GM19468 (cell line): ENCODE results near the gene TDP1.
"Not testable (repeated sequence)": the region's sequence is repeated elsewhere in the genome, so short reads cannot be mapped to it uniquely, and the experiment has no call there.

Experiments
- ATAC-seq: cut with Tn5 transposase; IDR thresholded peaks from one replicate; pipeline ENCODE4 v1.9.1; 2021; ENCODE audit warnings: mild to moderate bottlenecking, moderate library complexity, moderate number of reproducible peaks; ENCODE audit not compliant: unreplicated experiment; ENCODE audit errors: extremely low read depth

TDP1 gene

GRCh38 chr14:90089486-90089885 is 133.8 kb downstream of the TDP1 start:
- ATAC-seq: not testable (repeated sequence)

DNA sequence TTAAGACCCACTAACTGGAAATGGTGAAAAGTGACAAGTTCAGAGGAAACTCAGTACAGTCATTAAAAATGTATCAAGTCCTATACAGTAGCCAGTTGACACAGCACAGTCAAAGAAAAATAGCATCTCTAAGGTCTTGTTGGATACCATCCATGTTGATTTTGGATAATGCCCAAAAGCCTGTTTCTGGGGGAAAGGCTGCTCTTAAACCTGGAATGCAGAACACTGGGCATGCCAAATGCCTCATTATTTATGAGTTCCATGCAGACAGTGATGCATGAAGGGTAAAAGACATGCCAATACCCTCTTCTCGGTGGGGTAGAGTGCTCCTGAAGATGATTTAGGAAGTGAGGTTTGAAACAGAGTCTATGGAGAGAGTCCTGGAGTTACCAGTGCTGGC is 135.7 kb downstream of the TDP1 start:
- no peak for ATAC-seq

DNA sequence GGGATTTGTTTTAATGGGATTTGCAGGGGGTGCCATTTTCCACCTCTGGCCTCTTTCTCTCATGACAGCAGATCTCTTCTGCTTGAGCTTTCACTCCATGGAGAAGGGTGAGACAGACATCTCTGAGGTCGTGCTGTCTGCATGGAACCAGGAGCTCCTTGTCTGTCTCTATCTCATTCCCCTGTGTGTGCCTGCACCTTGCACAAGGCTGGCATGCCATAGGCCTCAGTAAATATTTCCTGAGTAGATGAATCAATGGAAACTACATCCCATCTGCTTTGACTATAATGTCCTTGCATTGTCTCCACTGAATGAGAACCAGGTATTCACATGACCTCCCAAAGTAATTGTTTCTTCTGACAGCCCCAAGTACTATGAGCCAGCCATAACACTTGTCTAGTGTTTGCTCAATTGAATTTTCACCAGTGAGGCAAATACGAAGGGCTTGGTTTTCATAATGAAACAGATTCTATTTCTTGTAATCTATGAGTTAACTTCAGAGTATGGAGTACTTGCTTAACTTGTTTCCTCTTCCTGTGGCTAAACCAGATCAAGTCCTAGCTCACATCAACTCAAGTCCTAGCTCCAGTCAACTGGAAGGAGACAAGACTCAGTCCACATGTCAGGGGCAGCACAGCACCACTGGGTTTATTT is 138.3 kb downstream of the TDP1 start:
- no peak for ATAC-seq
